Fibroblast of peridontal ligament (primary cell): ENCODE measurements around the gene PPFIBP2.
A peak's percentile ranks its signal among the peaks of the same experiment; 100 is the strongest.

ENCODE experiments used
- DNase-seq: peaks from one replicate; pipeline ENCODE4 v3.0.0-alpha.2; 2010; ENCODE audit errors: extremely low read depth

The PPFIBP2 gene

GRCh38 chr11:7665473-7666291, 151.9 kb downstream of the PPFIBP2 start:
- peak; percentile 58 for DNase-seq

GRCh38 chr11:7666292-7666866, 152.6 kb downstream of the PPFIBP2 start:
- no peak for DNase-seq

- no peak for DNase-seq
Measured at GRCh38 chr11:7667460-7667859, 153.7 kb downstream of the PPFIBP2 start.

GRCh38 chr11:7668464-7668863, 154.7 kb downstream of the PPFIBP2 start:
- no peak for DNase-seq

DNA sequence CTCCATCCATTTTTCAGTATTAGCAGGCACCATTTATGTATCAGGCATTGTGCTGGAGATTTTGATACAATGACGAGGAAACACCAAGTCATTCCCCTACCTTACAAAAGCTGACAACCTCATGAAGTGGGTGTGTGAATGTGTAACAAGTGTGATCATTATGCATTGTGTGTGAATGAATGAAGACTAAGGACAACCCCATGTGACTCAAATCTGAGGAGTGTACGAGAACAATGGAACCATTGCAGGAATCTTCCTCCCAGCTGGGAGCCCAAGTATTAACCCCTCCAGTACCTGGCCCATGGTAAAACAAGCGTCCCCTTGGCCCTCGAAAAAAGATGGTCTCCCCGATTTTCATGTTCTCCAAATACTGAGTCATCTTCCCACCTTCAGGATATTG, 155.1 kb downstream of the PPFIBP2 start:
- DNase-seq, result no peak

GRCh38 chr11:7670641-7671040, 156.8 kb downstream of the PPFIBP2 start:
- no peak for DNase-seq

DNA sequence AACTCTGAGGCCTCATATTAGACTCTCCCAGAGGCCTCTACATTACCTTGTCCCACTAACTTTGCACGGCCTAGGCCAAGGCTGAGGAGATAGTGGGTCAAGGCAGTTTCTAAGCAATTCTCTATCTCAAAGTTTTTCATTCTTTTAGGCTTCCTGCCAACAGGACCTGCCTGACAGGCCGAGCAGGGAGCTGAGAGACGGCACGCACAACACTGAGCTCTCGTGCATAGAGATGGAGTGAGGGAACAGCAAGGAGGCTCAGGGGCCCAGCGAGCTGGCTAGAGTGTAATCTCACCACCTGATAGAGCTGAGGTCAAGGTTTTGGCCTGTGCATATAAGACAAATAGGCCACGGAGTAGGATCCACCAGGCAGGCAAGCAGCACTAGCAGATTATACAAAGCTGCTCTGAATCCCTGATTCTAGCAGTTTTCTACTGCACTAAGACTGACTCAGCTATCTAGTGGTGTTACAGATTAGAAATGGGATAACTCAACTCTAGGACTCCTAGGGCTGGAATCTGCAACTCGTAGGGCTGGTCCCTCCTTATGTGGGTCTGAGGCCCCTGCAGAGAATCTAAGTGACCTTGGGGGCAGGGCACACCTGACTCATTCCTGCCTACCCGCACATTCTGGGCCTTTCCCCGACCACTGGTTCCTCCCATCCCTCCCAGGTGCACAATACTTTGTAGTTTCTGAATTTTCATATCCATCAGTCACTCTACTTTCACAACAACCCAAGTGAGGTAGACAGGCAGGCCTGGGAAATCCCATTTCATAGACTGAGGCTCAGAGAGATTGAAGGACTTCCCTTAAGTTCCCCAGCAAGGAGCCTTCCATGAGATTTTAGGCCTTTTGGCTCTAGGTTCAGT, 157.8 kb downstream of the PPFIBP2 start:
- no peak for DNase-seq

DNA sequence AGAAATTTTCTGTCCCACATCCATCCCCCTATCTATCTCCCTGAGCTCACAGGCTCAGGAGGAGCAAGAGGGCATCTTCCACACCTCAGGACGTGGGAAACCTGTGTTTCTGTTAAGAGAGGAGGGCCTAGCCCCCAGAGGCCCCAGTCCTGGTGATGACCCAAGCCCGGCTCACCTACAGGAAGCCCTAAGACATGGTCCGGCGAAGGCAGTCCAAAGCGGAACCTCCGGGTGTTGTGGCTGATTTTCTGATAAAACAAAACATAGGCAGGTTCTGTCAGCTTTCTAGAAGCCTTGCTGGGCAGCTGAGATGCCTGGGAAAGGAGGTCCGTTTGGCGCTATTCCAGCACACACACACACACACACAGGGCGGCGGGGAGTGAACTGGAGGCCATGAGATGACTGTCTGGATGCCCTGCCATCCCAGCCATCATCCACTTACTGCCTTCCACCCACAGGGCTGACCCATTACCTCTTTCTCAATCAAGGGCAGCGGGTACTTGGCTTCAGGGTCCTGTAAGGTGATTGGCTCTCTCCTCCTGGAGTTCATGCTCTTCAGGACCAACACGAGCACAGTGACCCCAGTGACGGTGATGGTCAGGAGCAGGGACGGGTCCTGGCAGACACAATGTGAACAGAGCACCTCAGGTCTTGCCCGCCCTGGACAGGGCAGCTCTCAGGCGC, 158.6 kb downstream of the PPFIBP2 start:
- DNase-seq, result no peak

DNA sequence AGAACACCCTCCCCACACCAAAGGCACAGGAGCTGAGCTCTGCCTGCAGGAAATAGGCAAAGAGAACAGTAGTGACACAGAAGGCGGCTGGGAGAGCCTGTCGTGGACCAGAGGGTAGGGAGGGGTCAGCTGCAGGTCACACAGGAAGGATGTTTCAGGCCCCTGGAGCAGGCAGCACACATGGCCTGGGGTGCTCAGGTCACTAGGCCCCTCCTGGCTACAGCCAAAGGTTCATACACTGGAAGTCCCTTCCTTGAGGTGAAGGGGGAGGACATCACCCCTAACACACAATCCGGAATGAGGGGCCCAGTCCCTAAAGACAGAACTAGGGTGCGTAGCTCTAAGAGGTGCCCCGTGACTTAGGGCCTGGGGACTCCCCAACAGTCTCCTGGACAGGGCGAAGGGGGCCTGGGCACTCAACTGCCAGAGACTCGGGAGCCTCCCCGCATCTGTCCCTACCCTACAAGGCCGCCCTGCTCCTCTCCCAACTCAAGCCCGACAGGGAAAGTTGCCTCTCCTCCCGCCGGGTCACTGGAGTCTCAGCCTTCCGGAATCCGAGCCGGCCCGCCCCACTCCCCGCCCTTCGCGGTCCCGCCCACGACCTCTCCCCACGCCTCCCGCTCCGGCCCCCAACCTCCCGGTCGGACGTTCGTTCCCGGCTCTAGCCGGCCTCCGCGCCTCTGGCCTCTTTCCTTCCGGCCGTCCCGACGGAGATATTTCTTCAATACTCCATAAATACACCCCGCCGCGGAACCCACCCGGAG, 159.3 kb downstream of the PPFIBP2 start, which contains the start of gene CYB5R2:
CYB5R2 (minus strand) TSS at position 541 of the 764 bp plus-strand sequence. CDS start 675 bp downstream, outside the sequence.
- DNase-seq, result peak; percentile 37

DNA sequence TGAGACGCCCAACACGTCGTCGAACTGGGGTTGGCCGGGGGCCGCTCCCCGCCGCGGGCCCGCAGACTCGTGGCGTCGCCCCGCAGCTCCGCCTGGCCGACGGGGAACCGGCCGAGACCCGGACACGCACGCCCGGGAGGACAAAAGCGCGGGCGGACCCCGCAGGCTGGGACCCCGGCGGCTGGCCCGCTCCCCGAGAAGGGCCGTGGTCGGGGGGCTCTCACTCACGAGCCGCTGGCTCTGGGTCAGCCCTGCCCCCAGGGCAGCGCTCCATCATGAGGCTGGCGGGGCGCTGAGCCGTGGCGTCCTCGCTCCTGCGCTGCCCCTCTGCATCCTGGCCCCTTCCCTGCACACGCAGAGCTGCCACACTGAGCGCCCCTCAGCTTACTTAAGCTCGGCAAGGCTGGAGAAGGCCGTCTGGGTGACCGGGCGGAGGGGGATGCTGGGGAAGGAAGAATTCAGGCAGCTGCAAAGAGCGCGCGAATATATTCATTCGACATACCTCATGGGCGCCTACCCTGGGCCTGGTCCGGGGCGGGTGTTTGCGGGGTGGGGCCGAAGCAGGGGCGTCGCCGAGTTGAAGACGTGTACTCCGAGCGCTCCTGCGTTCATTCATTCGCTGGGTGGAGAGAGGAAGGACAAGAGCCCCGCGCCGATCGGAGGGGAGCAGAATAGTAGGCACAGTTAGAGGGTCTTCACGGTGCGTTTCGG, 160.1 kb downstream of the PPFIBP2 start:
- no peak for DNase-seq

GRCh38 chr11:7675631-7676030, 161.8 kb downstream of the PPFIBP2 start:
- DNase-seq, result no peak

- DNase-seq, result no peak
Measured at GRCh38 chr11:7677071-7677470, 163.3 kb downstream of the PPFIBP2 start.

GRCh38 chr11:7677796-7678201, 164.0 kb downstream of the PPFIBP2 start:
- no peak for DNase-seq

GRCh38 chr11:7683571-7683970, 169.8 kb downstream of the PPFIBP2 start:
- no peak for DNase-seq

- DNase-seq, result no peak
Measured at GRCh38 chr11:7686761-7687160, 173.0 kb downstream of the PPFIBP2 start.

DNA sequence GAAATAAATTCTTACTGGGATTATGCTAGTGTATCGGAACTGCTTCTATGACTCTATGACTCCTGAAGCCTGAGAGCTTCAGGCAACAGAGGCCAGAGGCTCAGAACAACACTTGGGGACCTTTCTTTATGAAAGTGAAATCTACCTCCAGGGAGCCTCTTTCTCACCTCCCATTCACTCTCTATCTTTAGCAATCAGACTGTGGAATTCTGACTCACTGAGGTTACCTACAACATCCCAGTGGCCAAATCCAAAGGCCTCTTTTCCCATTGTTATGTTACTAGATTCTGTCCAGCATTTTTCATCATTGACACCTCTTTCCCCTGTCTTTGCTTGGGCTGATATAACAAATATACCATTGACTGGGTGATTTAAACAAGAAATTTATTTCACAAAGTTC, 173.6 kb downstream of the PPFIBP2 start:
- DNase-seq, result no peak

DNA sequence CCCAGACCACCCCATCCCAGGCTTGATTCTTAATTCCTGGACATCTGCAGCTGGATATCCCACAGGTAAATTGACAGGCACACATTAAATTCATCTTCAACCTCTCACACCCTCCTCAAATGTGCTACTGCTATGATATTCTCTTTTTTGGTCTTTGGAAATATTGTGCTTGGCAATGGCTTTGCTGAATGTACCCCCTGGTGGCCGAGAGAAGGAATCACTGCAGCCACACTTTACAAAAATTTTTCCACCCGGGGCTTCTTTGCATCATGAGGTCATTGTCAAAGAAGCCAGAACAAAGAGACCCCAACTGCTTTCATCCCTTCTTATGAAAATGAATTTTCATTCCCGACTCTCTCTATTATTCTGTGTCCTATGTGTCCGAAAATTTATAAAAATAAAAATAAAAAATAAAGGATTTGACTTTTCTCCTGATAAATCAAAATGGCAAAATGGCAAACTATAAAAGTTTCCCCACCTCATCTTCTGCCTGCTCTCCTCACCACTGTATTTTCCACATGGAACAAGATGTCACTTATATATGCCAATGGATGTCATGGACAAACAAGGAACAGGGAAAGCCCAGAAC, 174.5 kb downstream of the PPFIBP2 start:
- DNase-seq, result peak; percentile 53

DNA sequence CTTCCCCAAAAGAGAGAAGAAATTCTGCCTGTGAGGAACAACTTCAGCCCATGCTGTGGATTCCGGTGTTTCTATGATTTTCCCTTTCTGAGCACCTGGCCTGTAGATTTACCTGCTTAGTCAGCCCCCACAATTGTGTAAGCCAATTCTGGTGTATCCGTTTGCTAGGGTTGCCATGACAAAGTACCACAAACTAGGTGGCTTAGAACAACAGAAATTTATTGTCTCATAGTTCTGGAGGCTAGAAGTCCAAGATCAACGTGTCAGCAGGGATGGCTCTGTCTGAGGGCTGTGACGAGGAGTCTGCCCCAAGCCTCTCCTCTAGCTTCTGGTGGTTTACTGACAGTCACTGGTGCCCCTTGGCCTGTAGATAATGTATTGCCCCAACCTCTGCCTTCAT, 175.4 kb downstream of the PPFIBP2 start:
- no peak for DNase-seq

- peak; percentile 45 for DNase-seq
Measured at GRCh38 chr11:7690648-7691047, 176.8 kb downstream of the PPFIBP2 start.

- no peak for DNase-seq
Measured at GRCh38 chr11:7691759-7692350, 178.1 kb downstream of the PPFIBP2 start.
